GM12874 (cell line): Measurements from ENCODE around the gene ADA.

Source experiments
- TF ChIP-seq, protein P1 (sequence below): IDR thresholded peaks from 2 replicates; pipeline ENCODE4 v1.5.1; 2011; ENCODE audit warnings: low read depth, mild to moderate bottlenecking, control low read depth, low read length, moderate library complexity; ENCODE audit not compliant: insufficient read depth

ADA gene

DNA sequence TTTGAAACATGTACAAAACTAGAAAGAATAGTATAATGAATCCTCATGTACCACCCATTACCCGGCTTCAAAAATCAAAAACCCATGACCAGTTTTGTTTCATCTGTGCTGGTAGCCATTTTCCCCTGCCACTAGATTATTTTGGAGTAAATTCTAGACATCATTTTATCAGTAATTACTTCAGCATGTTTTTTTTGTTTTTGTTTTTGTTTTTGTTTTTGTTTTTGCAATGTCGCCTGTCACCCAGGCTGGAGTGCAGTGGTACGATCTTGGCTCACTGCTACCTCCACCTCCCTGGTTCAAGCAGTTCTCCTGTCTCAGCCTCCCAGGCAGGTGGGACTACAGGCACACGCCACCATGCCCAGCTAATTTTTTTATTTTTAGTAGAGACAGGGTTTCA is 77.1 kb downstream of the ADA start:
- TF ChIP-seq, protein P1, sequence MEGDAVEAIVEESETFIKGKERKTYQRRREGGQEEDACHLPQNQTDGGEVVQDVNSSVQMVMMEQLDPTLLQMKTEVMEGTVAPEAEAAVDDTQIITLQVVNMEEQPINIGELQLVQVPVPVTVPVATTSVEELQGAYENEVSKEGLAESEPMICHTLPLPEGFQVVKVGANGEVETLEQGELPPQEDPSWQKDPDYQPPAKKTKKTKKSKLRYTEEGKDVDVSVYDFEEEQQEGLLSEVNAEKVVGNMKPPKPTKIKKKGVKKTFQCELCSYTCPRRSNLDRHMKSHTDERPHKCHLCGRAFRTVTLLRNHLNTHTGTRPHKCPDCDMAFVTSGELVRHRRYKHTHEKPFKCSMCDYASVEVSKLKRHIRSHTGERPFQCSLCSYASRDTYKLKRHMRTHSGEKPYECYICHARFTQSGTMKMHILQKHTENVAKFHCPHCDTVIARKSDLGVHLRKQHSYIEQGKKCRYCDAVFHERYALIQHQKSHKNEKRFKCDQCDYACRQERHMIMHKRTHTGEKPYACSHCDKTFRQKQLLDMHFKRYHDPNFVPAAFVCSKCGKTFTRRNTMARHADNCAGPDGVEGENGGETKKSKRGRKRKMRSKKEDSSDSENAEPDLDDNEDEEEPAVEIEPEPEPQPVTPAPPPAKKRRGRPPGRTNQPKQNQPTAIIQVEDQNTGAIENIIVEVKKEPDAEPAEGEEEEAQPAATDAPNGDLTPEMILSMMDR = no peak

DNA sequence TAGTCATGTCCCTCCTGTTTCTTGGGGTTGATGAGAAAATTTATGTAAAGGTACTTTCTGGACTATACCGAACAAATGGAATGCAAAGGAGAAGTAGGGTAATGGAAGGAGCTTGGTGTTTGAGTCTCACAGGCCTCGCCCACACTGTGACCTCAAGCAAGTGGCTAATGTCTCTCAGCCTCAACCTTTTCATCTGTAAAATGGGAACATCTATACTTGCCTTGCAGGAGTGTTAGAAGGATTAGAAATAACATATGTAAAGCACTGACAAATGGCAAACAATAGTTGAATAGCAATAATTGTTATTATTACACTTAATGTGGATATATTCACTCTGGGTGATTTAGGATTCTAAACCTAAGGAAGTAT is 78.0 kb downstream of the ADA start:
- TF ChIP-seq, protein P1 = no peak

DNA sequence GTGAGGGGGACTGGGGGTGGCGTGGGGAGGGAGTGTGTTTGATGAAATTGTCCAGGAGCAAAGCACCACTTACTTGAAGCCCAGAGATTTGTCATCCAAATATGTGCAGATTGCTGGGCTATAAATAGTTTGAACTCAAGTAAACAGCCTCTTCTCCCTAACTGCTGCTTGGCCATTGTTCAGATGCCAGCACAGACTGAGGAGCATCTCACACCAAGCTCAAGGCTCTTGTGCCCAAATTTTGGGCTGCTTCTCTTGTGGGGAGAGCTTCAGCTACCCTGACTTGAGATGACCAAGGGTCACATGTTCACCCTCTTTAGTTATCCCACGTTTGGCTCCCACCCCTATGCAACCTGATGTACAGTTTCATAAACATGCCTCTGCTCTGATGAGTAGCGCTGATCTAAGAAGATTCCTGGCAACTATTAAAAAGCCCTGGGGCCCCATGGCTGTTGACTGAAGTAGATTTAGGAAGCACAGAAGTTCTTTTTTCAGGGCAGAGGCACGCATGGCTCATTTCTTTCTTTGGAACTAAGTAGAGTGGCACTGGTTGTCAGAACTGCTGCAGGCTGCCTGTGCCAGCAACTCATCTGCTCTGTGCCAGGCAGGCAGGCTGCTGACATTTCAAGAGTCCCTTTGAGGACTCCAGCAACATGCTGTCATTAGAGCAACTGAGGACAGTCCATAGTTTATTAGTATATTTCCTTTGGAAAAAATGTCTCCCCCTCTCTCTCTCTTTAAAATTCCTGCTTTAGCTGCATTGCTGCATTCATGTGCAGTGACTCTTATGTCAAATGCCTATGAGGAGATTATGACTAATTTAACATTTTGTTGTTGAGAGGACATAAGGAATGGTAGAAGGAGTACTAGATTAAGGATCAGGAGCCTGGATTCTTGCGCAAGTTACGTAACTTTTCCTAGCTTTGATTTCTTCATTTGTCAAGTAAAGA is 78.7 kb downstream of the ADA start:
- TF ChIP-seq, protein P1 = no peak

DNA sequence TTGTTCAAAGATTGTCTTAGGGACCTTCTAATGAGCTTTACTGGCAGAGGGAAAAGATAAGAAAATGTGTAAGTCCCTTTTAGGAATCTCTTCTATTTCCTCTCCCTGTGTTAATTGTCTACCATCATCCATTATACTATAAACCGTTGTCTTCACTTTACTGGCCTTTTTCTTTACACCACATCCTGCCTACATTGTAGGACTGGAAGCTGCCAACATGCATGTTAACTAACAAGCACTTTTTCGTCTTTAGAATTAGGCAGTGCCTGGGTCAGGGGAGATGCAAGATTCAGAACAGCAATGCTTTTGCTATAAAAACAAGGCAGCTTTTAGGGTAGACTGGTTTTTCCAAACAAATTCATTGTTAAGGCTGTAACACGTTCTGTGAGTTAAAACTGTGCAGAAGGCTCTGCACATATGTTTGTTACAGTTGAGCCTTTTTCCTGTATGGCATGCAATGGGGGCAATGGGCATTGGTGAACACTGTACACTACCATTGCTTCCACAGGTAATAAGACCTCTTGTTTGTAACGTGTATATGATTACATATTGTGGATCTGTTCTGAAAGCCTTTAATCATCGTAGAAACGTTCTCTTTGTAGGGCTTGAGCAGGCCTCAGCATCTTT is 80.0 kb downstream of the ADA start:
- TF ChIP-seq, protein P1 = no peak

DNA sequence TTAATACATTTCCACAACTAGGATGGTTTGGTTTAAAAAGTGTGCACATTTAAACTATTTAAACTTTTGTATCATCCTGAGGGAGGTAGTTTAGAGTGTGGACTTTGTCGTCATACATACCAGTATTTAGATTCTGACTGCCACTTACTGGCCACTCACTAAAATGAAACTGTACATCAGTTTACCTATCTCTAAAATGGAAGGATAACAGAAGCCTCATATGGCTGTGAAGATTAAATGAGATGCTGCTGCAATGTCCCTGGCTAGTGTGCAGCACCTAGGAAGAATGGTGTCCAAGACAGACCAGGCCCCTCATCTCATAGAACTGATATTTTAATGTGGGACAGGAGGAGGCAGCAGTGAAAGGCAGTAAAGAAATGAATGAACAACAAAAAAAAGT is 81.1 kb downstream of the ADA start:
- TF ChIP-seq, protein P1 = no peak
